HG03139 (cell line): ENCODE measurements around the gene PRDM16.

Experiments used
- ATAC-seq: cut with Tn5 transposase; IDR thresholded peaks from one replicate; pipeline ENCODE4 v1.9.1; 2021; ENCODE audit not compliant: unreplicated experiment

PRDM16 gene

DNA sequence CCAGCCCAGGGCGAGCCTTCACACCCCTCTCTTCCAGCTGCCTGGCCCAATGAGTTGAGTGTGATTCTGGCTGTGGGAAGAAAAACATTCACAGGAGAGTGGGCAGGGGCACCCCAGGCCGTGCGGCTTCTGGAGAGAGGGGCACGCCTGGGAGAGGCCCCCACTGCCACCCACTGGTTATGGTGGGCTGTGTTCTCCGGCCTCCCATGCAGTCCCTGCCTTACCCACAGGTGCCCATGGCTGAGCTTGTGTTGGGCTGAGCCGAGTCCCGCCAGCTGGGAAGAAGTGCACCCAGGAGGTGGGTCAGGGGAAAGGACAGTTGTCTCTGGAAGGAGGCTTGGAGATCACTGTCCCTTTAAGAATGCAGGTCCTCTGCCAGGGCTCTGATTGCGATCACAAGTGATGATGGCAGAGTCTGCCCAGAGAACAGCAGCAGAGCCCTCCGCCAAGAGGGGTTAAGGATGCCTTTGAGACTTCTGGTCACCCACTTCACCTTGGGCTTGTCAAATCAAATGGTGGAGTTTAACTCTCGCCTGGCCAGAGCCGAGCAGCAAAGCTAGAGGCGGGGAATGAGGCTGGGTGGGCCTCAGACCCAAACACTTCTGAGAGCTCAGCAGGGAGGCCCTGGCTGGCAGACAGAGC is 260.8 kb downstream of the PRDM16 start:
- ATAC-seq, result no peak

DNA sequence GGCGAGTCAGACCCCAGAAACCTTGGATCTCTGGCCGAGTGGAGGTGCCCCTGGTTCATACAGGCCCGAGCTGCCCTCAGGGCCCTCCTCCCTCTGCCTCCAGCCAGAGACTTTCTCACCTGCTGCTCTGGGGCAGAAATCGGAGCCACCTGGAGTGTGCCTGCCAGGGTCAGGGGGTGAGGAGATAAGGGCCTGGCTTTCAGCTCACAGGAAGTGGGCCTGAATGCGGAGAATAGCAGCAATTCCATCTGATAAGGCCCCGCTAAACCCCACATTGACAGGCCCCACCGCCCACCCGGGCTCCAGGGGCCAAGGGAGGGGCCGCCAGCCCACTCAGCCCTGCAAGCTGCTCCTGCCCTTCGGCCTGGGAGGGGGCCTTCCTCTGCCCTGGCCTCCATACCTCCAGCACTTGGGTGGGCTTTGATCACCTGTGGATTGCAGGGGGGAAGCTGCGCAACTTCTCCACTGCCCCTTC is 261.8 kb downstream of the PRDM16 start:
- no peak for ATAC-seq

GRCh38 chr1:3331564-3331963 is 262.6 kb downstream of the PRDM16 start:
- no peak for ATAC-seq

- no peak for ATAC-seq
Observed at GRCh38 chr1:3332043-3332442, 263.0 kb downstream of the PRDM16 start.

- ATAC-seq, result no peak
Observed at GRCh38 chr1:3332662-3333061, 263.7 kb downstream of the PRDM16 start.

DNA sequence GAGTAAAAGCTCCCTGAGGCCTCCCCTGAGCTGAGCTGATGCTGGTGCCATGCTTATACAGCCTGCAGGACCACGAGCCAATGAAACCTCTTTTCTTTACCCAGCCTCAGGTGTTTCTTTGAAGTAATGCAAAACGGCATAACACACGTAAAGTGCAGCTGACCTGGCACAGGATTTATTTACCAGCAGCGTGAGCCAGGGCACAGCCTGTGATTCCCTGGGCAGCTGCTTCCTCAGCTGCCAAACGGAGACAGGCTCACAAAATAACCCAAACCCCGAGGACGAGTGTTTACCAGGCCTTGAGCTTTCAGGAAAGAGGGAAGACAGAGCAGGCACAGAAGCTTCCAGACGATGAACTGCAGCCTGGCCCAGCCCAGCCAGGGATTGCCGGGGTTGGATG is 264.9 kb downstream of the PRDM16 start:
- ATAC-seq, result no peak

DNA sequence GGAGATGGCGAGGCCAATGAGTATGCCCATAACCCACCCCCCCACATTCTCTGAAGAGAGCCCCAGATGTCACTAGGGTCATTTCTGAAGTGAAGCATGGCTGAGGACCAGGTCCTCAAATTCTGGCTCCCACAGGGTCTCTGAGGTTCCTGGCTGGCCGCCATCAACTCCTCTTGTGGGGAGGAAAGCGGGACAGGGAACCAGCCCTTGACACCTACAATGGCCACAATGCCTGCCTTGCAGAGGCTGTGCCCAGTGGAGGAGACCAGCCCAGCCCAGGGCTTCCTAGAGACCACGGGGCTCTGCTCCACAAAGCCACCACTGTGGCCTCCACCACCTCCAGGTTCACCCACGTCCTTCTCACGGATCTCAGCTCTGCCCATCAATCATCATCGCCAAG is 265.4 kb downstream of the PRDM16 start:
- no peak for ATAC-seq

DNA sequence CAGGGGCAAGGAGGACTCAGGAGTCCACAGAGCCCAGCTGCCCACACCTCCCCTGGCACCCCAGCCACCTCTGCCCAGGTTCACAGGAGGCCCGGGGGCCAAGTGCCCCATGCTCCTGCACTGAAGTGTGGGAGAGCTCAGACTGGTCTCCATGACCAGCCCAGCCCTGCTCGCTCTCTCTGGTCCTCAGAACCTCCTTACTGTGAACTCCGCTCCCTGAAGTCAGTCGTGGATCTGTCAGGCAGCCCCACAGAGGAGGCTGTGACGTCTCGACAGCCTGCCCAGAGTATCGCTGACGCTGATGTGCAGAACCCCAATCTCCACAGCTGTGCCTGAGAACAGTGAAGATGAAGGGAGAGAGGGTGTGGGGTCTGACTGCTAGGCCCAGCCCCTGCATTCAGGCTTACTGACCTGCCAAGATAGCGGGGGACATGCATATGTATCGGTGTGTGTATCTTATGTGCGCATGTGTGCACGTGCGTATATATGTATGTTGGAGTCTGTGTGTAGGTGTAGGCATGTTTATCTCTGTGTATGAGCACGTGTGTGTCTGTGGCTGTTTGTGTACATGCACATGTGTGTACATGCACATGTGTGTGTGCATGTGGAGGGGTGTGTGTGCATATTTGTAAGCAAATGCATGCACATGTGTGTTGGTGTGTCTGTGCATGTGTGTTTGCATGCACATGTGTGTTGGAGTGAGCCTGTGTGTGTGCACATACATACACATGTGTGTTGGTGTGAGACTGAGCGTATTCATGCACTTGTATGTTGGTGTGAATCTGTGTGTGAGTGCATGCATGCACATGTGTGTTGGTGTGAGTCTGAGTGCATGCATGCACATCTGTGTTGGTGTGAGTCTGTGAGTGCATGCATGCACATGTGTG is 267.0 kb downstream of the PRDM16 start:
- no peak for ATAC-seq

DNA sequence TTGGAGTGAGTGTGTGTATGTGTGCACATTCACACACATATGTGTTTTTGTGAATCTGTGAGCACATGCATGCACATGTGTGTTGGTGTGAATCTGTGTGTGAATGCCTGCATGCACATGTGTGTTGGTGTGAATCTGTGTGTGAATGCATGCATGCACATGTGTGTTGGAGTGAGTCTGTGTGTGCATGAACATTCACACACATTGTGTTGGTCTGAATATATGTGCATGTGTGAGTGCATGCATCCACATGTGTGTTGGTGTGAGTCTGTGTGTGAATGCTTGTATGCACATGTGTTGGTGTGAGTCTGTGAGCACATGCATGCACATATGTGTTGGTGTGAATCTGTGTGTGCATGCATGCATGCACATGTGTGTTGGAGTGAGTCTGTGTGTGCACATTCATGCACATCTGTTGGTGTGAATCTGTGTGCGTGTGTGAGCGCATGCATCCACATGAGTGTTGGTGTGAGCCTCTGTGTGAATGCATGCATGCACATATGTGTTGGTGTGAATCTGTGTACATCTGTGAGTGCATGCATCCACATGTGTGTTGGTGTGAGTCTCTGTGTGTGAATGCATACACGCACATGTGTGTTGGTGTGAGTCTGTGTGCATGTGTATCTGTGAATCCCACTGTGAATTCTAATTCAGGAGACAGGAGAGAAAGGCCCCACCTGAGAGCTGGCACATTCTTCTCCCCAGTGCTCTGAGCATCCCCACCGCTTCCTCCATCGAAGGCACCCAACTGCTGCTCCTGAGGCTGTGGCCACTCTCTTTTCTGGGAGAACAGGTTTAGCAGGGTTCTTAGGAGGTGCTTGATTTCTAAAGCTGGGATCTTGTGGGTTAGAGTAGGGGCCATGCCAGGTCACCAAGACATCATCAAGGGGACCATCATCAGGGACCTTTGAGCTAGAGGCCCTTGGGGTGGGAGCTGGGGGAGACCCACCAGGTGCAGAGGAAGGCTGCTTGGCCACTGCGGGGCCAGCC is 267.9 kb downstream of the PRDM16 start:
- no peak for ATAC-seq

DNA sequence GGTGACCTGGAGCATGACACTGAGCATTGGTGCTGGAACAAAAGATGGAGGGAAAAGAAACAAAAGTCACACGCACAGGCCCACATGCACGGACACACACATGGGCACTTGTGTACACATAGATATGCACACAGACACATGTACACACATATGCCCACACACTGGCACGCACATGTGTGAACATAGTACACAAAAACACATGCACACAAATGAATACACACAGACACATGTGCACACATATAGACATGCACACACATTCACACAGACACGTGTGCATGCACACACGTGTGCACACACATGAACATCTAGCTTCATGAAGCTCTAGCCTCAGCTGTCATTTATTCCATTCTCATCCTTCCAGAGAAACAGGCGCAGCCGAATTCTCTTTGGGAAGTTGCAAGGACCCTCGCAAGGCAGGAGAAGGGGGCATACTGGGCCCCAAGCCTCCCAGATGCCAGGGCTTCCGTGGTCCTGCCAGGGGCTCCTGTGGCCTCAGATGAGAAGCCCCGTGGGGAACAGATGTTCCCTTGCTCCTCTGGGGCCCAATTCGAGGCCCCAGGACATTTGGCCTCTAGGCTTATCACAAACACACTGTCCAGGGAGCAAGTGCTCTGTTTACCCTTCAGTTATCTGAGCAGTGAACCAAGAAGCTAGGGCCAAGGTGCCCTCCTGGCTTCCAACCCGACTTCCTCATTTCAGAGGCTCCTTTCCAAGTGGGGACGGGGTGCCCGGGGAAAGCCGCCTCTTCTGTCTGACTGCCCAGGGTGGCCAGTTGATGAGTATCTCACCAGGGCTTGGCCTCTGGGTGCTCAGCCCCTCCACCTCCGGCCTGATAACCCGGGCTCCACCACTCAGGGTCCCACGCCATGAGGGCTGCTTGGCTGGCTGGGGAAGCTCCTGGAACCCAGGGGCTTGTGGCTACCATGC is 269.1 kb downstream of the PRDM16 start:
- no peak for ATAC-seq

DNA sequence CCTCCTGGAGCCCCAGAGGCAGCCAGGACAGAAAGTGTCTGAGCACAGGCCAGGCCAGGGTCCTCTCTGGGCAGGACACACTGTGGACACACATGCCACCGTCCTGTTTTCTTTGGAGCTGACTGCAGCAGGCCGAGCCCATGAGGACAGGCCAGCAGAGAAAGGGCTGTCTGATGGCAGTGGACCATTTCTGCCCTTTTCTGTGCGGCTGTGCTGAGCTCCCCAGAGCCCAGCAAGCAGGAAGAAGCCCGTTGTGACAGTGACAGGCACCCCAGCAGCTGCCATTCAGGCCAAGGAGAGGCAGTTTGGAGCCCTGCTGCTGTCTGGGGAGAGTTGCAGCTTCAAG is 269.7 kb downstream of the PRDM16 start:
- ATAC-seq, result no peak

DNA sequence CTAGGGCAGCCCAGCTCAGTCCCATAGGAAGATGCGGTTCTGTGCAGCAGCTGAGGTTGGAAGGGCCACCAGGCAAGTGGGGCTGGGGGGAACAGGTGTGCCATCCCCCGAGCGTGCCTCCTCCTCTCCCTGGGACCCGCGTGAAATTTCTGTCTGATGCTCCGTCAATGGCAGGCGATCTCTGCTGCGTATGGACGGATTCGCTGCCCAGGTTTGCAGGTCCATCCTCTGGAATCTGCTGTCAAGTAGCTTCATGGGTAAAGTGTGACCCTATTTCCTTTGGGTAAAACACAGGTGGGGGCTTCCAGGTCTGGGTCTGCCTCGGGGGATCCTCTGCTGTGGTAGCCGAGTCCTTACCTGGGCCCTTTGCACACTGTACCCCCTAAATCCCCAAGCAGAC is 270.9 kb downstream of the PRDM16 start:
- ATAC-seq, result no peak

GRCh38 chr1:3340548-3341235 is 271.7 kb downstream of the PRDM16 start:
- ATAC-seq, result no peak

- ATAC-seq, result no peak
Observed at GRCh38 chr1:3341236-3341994, 272.4 kb downstream of the PRDM16 start.

DNA sequence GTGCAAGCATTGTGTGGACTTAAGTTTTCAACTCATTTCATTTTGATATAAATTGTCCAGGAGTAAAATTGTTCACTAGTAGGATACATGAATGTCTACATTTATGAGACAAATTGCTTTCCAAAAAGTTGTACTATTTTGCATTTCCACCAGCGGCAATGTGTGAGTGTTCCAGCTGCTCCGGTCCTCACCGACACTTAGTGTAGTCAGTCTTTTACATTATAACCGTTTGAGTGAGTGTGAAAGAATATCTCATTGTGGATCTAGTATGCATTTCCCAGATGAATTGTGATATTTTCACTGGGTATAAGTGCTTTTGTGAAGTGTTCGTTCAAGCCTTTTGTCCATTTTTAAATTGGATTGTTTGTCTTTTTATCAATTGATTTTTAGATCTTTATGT is 274.0 kb downstream of the PRDM16 start:
- no peak for ATAC-seq

- ATAC-seq, result no peak
Observed at GRCh38 chr1:3344395-3344794, 275.4 kb downstream of the PRDM16 start.

DNA sequence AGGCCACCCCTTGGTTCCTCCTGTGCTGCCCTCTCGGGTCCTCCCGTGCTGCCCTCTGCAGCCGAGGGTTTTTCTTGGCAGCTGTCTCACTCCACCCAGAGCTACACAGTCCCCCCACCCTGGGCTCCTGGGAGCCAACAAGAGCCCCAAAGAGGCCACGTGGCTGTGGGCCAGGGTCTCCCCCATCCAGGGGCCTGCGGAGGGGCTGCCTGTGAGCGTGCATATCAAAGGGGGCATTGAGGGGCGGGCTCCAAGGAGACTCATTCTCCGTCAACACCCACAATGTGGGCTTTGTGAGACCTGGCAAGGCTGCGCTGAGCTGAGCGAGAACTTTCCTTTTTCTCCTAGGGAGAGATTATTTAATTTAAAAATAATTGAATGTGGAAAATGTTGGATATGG is 276.8 kb downstream of the PRDM16 start:
- no peak for ATAC-seq

- ATAC-seq, result no peak
Observed at GRCh38 chr1:3346478-3346877, 277.5 kb downstream of the PRDM16 start.
